H1 (cell line): ENCODE measurements around the gene SNX27. TPM values are rescaled to one million over a fixed set of nuclear protein-coding genes. Genes with fewer than 3 reads are reported as not detected.

Source experiments
- CTBP2 ChIP-seq: IDR thresholded peaks from 2 replicates; pipeline ENCODE4 v1.7.0; 2011; ENCODE audit warnings: borderline replicate concordance, mild to moderate bottlenecking, moderate library complexity, mixed read lengths, low read length; ENCODE audit not compliant: insufficient read depth, insufficient read length
- EGR1 ChIP-seq: IDR thresholded peaks from 2 replicates; pipeline ENCODE4 v1.6.1; 2011; ENCODE audit warnings: low read depth, low read length, borderline replicate concordance
- SAP30 ChIP-seq: fragments of 300-600 bp; sonication (generic); IDR thresholded peaks from 2 replicates; pipeline ENCODE4 v1.7.1; 2012; ENCODE audit warnings: low read length, moderate library complexity, mild to moderate bottlenecking, inconsistent platforms; ENCODE audit not compliant: insufficient read depth, insufficient replicate concordance
- ZNF274 ChIP-seq: IDR thresholded peaks from 2 replicates; pipeline ENCODE4 v1.7.0; 2012; ENCODE audit warnings: low read length, borderline replicate concordance; ENCODE audit errors: extremely low read depth
- polyA plus RNA-seq, 7 experiments: library from polyadenylated mRNA; depleted of rRNA in 3 of 7; stranded (reverse) in 5 of 7; unstranded in 2 of 7; fragments of >200 nt in 5 of 7; fragments of 200-250 nt in 2 of 7; gene quantifications; 1 replicate in 5 of 7; 2 replicates in 1 of 7; 4 replicates in 1 of 7; pipeline versions ENCODE4 v1.2.1 to v1.2.3, GENCODE V29; 2011 to 2013; ENCODE audit warnings: missing spikeins in 2 of 7, mixed read lengths in 2 of 7
- total RNA-seq: library from RNA; stranded (reverse); fragmentation: NEBNext Ultra II Directional; extraction: Animal tissue kit (Norgen Biotek cat#: 25700); gene quantifications from 2 replicates; pipeline ENCODE4 v1.2.1, GENCODE V29; 2021
- TF ChIP-seq, protein P1 (sequence below), 3 experiments: IDR thresholded peaks; 1 replicate in 2 of 3; 2 replicates in 1 of 3; pipeline versions ENCODE4 v1.5.1 to v1.6.1; 2011; ENCODE audit warnings: low read length in 3 of 3, mild to moderate bottlenecking in 3 of 3, inconsistent platforms in 2 of 3, low read depth in 1 of 3, moderate library complexity in 1 of 3; ENCODE audit not compliant: insufficient read depth in 1 of 3; ENCODE audit errors: control extremely low read depth in 1 of 3
- TF ChIP-seq, protein P2 (sequence below): fragments of 300-600 bp; sonication (generic); IDR thresholded peaks from 2 replicates; pipeline ENCODE4 v1.7.1; 2012; ENCODE audit warnings: low read length, moderate library complexity, mild to moderate bottlenecking, inconsistent platforms; ENCODE audit not compliant: insufficient replicate concordance

The SNX27 gene
- total and polyA plus RNA-seq, 2 of the 8 experiments (the other 6 are each of a cell fraction or from before 2014, with no cell fraction given), result 23.4 to 65.4 TPM

DNA sequence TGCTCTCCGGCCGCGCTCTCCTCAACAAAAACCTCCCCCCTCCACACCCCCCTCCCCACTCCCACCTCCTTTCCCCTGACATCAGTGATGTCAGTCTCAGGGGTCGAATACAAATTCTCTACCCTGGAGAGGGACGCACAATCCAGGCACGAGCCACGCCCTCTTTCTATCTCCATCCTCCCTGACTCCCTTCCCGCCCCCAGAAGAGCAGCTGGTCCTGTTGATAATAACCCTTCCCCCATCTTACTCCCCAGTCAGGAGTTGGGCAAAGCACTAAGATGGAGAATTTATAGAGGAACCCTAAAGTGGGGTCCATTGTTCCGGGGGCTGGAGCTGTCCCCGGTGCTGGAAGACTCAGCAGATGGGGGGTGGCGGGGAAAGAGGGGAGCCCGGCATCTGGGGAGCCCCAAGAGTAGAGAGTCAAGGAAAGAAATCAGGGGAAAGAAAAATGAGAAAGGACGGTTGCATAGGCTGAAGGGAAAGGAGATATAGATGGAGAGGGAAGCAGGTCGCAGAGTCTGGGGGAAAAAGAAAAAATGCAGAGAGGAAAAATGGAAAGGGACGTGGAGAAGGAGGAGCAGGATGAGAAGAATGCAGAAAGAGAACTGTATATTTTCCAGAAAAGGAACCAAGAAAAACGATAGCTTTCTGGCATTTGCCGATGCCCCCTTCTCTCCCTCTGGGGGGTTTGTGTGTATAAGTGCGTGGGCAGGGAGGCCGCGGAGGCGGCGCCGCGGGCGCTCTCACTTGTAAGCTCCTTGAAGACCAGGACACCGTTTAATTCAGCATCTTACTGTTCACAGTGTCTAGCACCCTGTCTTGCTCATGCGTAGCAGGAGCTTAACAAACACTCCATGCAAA, 105.2 kb downstream of the SNX27 start, which contains the start of gene CELF3 (continued):
- TF ChIP-seq, protein P1, sequence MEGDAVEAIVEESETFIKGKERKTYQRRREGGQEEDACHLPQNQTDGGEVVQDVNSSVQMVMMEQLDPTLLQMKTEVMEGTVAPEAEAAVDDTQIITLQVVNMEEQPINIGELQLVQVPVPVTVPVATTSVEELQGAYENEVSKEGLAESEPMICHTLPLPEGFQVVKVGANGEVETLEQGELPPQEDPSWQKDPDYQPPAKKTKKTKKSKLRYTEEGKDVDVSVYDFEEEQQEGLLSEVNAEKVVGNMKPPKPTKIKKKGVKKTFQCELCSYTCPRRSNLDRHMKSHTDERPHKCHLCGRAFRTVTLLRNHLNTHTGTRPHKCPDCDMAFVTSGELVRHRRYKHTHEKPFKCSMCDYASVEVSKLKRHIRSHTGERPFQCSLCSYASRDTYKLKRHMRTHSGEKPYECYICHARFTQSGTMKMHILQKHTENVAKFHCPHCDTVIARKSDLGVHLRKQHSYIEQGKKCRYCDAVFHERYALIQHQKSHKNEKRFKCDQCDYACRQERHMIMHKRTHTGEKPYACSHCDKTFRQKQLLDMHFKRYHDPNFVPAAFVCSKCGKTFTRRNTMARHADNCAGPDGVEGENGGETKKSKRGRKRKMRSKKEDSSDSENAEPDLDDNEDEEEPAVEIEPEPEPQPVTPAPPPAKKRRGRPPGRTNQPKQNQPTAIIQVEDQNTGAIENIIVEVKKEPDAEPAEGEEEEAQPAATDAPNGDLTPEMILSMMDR (IDR thresholded peaks at IDR 0.05; ENCODE audit: control extremely low read depth in 1 of 3, insufficient read depth in 1 of 3, low read depth in 1 of 3, low read length in 3 of 3), result no peak
- TF ChIP-seq ZNF274, result no peak
- TF ChIP-seq CTBP2, result no peak
- TF ChIP-seq, protein P2, sequence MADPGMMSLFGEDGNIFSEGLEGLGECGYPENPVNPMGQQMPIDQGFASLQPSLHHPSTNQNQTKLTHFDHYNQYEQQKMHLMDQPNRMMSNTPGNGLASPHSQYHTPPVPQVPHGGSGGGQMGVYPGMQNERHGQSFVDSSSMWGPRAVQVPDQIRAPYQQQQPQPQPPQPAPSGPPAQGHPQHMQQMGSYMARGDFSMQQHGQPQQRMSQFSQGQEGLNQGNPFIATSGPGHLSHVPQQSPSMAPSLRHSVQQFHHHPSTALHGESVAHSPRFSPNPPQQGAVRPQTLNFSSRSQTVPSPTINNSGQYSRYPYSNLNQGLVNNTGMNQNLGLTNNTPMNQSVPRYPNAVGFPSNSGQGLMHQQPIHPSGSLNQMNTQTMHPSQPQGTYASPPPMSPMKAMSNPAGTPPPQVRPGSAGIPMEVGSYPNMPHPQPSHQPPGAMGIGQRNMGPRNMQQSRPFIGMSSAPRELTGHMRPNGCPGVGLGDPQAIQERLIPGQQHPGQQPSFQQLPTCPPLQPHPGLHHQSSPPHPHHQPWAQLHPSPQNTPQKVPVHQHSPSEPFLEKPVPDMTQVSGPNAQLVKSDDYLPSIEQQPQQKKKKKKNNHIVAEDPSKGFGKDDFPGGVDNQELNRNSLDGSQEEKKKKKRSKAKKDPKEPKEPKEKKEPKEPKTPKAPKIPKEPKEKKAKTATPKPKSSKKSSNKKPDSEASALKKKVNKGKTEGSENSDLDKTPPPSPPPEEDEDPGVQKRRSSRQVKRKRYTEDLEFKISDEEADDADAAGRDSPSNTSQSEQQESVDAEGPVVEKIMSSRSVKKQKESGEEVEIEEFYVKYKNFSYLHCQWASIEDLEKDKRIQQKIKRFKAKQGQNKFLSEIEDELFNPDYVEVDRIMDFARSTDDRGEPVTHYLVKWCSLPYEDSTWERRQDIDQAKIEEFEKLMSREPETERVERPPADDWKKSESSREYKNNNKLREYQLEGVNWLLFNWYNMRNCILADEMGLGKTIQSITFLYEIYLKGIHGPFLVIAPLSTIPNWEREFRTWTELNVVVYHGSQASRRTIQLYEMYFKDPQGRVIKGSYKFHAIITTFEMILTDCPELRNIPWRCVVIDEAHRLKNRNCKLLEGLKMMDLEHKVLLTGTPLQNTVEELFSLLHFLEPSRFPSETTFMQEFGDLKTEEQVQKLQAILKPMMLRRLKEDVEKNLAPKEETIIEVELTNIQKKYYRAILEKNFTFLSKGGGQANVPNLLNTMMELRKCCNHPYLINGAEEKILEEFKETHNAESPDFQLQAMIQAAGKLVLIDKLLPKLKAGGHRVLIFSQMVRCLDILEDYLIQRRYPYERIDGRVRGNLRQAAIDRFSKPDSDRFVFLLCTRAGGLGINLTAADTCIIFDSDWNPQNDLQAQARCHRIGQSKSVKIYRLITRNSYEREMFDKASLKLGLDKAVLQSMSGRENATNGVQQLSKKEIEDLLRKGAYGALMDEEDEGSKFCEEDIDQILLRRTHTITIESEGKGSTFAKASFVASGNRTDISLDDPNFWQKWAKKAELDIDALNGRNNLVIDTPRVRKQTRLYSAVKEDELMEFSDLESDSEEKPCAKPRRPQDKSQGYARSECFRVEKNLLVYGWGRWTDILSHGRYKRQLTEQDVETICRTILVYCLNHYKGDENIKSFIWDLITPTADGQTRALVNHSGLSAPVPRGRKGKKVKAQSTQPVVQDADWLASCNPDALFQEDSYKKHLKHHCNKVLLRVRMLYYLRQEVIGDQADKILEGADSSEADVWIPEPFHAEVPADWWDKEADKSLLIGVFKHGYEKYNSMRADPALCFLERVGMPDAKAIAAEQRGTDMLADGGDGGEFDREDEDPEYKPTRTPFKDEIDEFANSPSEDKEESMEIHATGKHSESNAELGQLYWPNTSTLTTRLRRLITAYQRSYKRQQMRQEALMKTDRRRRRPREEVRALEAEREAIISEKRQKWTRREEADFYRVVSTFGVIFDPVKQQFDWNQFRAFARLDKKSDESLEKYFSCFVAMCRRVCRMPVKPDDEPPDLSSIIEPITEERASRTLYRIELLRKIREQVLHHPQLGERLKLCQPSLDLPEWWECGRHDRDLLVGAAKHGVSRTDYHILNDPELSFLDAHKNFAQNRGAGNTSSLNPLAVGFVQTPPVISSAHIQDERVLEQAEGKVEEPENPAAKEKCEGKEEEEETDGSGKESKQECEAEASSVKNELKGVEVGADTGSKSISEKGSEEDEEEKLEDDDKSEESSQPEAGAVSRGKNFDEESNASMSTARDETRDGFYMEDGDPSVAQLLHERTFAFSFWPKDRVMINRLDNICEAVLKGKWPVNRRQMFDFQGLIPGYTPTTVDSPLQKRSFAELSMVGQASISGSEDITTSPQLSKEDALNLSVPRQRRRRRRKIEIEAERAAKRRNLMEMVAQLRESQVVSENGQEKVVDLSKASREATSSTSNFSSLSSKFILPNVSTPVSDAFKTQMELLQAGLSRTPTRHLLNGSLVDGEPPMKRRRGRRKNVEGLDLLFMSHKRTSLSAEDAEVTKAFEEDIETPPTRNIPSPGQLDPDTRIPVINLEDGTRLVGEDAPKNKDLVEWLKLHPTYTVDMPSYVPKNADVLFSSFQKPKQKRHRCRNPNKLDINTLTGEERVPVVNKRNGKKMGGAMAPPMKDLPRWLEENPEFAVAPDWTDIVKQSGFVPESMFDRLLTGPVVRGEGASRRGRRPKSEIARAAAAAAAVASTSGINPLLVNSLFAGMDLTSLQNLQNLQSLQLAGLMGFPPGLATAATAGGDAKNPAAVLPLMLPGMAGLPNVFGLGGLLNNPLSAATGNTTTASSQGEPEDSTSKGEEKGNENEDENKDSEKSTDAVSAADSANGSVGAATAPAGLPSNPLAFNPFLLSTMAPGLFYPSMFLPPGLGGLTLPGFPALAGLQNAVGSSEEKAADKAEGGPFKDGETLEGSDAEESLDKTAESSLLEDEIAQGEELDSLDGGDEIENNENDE, result no peak
- TF ChIP-seq SAP30, result peak; percentile 82
- TF ChIP-seq EGR1, result peak; percentile 76
